GM13977 (cell line): ENCODE results near the gene ANKRD23.

Experiments used
- DNase-seq: peaks from one replicate; pipeline ENCODE4 v3.0.0; 2012; ENCODE audit warnings: low spot score
- in situ Hi-C: fragments of 300-500 bp; cut with MboI; formaldehyde crosslinking; loops from one replicate; pipeline ENCODE4 v1.12.0; 2022; ENCODE audit warnings: low sequenced_read_pairs, low pct_unique_long_range_greater_than_20kb, mixed read lengths, inconsistent platforms; ENCODE audit not compliant: unreplicated experiment
- TF ChIP-seq, protein P1 (sequence below): IDR thresholded peaks from 2 replicates; pipeline ENCODE4 v1.5.1; 2012; ENCODE audit warnings: mild to moderate bottlenecking, control low read depth; ENCODE audit not compliant: insufficient read depth; ENCODE audit errors: extremely low read depth, missing control alignments

Gene ANKRD23

DNA sequence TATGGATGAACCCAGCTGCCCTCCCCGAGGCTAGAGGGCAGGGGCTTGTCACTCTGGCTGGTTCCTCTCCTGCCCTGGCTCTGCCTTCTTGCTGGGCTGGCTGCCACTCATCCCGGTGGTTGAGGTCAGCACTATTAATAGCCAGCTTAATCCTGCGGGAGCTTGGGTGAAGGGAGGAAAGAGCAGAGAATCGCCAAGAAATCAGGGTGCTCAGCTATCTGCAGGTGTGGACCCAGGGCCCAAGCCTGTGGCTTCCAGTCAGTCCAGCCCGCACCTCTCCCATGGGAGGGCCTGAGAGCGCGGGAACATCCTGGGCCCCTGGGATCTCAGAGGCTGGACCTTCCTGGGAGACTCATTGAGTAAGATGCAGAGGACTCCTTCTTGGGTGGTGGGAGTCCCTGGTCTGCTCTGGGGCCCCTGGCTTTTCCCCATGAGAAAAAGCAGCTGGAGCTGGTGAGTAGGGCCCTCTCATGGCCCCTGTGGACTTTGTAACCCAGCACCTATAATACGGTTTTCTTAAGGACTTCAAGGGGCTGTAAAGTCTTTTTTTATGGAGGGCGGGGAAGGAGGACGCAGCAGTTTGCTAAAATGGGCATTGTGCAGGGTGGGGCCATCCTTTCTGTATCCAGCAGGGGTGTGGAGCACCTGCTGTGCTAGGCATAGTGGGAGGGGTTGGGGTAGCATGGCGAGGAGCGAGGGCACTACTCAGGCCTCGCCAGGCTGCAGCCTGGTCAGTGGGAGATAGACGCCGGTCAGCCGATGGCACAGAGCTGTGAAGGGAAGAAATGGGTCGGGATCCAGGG, 55.2 kb downstream of the ANKRD23 start:
- DNase-seq, result no peak
- TF ChIP-seq, protein P1, sequence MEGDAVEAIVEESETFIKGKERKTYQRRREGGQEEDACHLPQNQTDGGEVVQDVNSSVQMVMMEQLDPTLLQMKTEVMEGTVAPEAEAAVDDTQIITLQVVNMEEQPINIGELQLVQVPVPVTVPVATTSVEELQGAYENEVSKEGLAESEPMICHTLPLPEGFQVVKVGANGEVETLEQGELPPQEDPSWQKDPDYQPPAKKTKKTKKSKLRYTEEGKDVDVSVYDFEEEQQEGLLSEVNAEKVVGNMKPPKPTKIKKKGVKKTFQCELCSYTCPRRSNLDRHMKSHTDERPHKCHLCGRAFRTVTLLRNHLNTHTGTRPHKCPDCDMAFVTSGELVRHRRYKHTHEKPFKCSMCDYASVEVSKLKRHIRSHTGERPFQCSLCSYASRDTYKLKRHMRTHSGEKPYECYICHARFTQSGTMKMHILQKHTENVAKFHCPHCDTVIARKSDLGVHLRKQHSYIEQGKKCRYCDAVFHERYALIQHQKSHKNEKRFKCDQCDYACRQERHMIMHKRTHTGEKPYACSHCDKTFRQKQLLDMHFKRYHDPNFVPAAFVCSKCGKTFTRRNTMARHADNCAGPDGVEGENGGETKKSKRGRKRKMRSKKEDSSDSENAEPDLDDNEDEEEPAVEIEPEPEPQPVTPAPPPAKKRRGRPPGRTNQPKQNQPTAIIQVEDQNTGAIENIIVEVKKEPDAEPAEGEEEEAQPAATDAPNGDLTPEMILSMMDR, result no peak
- in situ Hi-C loops, result no loop called here
